GM12878 (cell line): Measurements from ENCODE around the gene ARHGAP1. TPM values are rescaled to one million over a fixed set of nuclear protein-coding genes. Genes with fewer than 3 reads are reported as not detected.

ENCODE experiments used
- ATAC-seq: fragments of 200-7000 bp; cut with Tn5 transposase; 3 replicates; pipeline ENCODE4 v1.9.1; 2020; ENCODE audit warnings: mild to moderate bottlenecking, moderate library complexity
- BruUV-seq: library from RNA; stranded (reverse); fragments of 400-500 nt; replicated peaks from 2 replicates; lab custom pipeline; 2021; lab: Mats Ljungman, UMichigan
- CTCF ChIA-PET: fragments of 300-600 bp; sonication (Branson Sonifier 250); formaldehyde crosslinking; extraction: SDS; loops from one replicate; lab custom pipeline; 2021; ENCODE audit warnings: inconsistent platforms; lab: Yijun Ruan, JAX
- POLR2A ChIA-PET: fragments of 350-600 bp; formaldehyde crosslinking; extraction: SDS; loops from one replicate; lab custom pipeline; 2021; ENCODE audit warnings: inconsistent platforms; lab: Charles Lee
- RAD21 ChIA-PET: fragments of 300-600 bp; sonication (Branson Sonifier 250); formaldehyde crosslinking; loops from one replicate; lab custom pipeline; 2023; ENCODE audit warnings: antibody characterized with exemption; ENCODE audit not compliant: unreplicated experiment; lab: Charles Lee
- SMC1A ChIA-PET: fragments of 300-600 bp; sonication (Branson Sonifier 250); formaldehyde crosslinking; loops from one replicate; lab custom pipeline; 2023; ENCODE audit not compliant: unreplicated experiment, uncharacterized antibody; lab: Charles Lee
- DNase-seq: peaks from one replicate; pipeline ENCODE4 v3.0.0-alpha.2; 2011; ENCODE audit warnings: low read depth, low spot score
- FAIRE-seq: peaks from 3 replicates; lab custom pipeline; 2011; peaks lifted over from hg19 to GRCh38; lab: Jason Lieb, UNC
- H2AFZ ChIP-seq: 2 replicates; pipeline ENCODE4 v1.6.0; 2011; ENCODE audit warnings: low read depth, low read length, control low read depth; ENCODE audit not compliant: control insufficient read depth
- H3K27ac ChIP-seq: 2 replicates; pipeline ENCODE4 v1.5.1; 2011; ENCODE audit warnings: control low read depth; ENCODE audit not compliant: control insufficient read depth, insufficient read depth
- H3K27me3 ChIP-seq, 2 experiments: replicated peaks in 1 of 2; 2 replicates each; pipeline versions ENCODE4 v1.6.0 to v1.6.1; 2011; ENCODE audit warnings: low read length in 1 of 2; ENCODE audit not compliant: control insufficient read depth in 2 of 2, insufficient read depth in 2 of 2
- H3K36me3 ChIP-seq, 2 experiments: 2 replicates each; pipeline ENCODE4 v1.5.1; 2011; ENCODE audit warnings: low read length in 1 of 2; ENCODE audit not compliant: control insufficient read depth in 2 of 2, insufficient read depth in 2 of 2
- H3K4me1 ChIP-seq: 2 replicates; pipeline ENCODE4 v1.6.1; 2011; ENCODE audit warnings: mild to moderate bottlenecking, low read length, moderate library complexity, mixed read lengths; ENCODE audit not compliant: control insufficient read depth, insufficient read depth
- H3K4me2 ChIP-seq: 2 replicates; pipeline ENCODE4 v1.6.0; 2011; ENCODE audit warnings: control low read depth; ENCODE audit not compliant: control insufficient read depth, insufficient read depth
- H3K4me3 ChIP-seq: fragments of 200-600 bp; sonication (generic); 2 replicates; pipeline ENCODE4 v1.5.1; 2016
- H3K79me2 ChIP-seq: 2 replicates; pipeline ENCODE4 v1.6.0; 2011; ENCODE audit warnings: low read length; ENCODE audit not compliant: control insufficient read depth, insufficient read depth
- H3K9ac ChIP-seq: 2 replicates; pipeline ENCODE4 v1.8.0; 2011; ENCODE audit warnings: low read length, control low read depth, mixed read lengths; ENCODE audit not compliant: control insufficient read depth, insufficient read depth
- H3K9me3 ChIP-seq: replicated peaks from 3 replicates; pipeline ENCODE4 v1.5.1; 2011; ENCODE audit warnings: mild to moderate bottlenecking, low read length; ENCODE audit not compliant: control insufficient read depth, insufficient read depth
- H4K20me1 ChIP-seq: 2 replicates; pipeline ENCODE4 v1.6.0; 2011; ENCODE audit not compliant: control insufficient read depth, insufficient read depth
- BCL11A ChIP-seq: IDR thresholded peaks from 2 replicates; pipeline ENCODE4 v1.6.1; 2011; ENCODE audit warnings: low read depth, low read length
- CUX1 ChIP-seq: IDR thresholded peaks from 2 replicates; pipeline ENCODE4 v1.6.1; 2012; ENCODE audit warnings: improper control_type of control experiment, low read depth, low read length; ENCODE audit not compliant: insufficient replicate concordance
- PAX8 ChIP-seq: fragments of 450-650 bp; IDR thresholded peaks from 2 replicates; pipeline ENCODE4 v1.6.1; 2017; ENCODE audit warnings: mild to moderate bottlenecking, moderate library complexity
- PKNOX1 ChIP-seq: fragments of 450-650 bp; IDR thresholded peaks from 2 replicates; pipeline ENCODE4 v1.6.1; 2016; ENCODE audit warnings: mild to moderate bottlenecking
- RELA ChIP-seq: fragments of 450-650 bp; IDR thresholded peaks from 2 replicates; pipeline ENCODE4 v1.8.0; 2014; ENCODE audit warnings: borderline replicate concordance; ENCODE audit not compliant: partially characterized antibody
- STAT1 ChIP-seq: fragments of 450-650 bp; conservative IDR thresholded peaks from 2 replicates; pipeline ENCODE4 v1.6.1; 2014; ENCODE audit warnings: antibody characterized with exemption, mild to moderate bottlenecking
- TCF12 ChIP-seq: IDR thresholded peaks from 2 replicates; pipeline ENCODE4 v1.6.1; 2011; ENCODE audit warnings: low read depth, mild to moderate bottlenecking, low read length
- WGBS: methylation state at CpG from one replicate; pipeline ENCODE4 v1.1.6; 2016; ENCODE audit warnings: low lambda C conversion rate; ENCODE audit not compliant: insufficient replicate concordance, insufficient coverage; ENCODE audit errors: missing lambda C conversion rate; 5-methylcytosine and 5-hydroxymethylcytosine counted together
- in situ Hi-C: fragments of 300-500 bp; cut with MboI; formaldehyde crosslinking; loops from 9 replicates; pipeline ENCODE4 v1.14.3; 2018; ENCODE audit warnings: mixed read lengths
- intact Hi-C: fragments of 100-400 bp; cut with micrococcal nuclease; formaldehyde crosslinking; loops from one replicate; pipeline ENCODE4 v1.14.2; 2022; ENCODE audit not compliant: unreplicated experiment
- polyA plus RNA-seq, 11 experiments: library from polyadenylated mRNA; depleted of rRNA in 4 of 11; unstranded in 6 of 11; stranded (reverse) in 5 of 11; fragments of >200 nt; fragmentation: Nextera tagmentation in 4 of 11; fragmentation: Illumina TruSeq in 1 of 11; extraction: Ambion mirVana in 4 of 11; extraction: Trizol in 1 of 11; gene quantifications; 1 replicate in 1 of 11; 2 replicates in 10 of 11; pipeline versions ENCODE4 v1.2.1 to v1.2.3, GENCODE V29; 2011 to 2016; ENCODE audit warnings: inconsistent platforms in 2 of 11, missing spikeins in 2 of 11, low read depth in 1 of 11
- total RNA-seq, 4 experiments: library from RNA; depleted of rRNA in 3 of 4; stranded (reverse); fragments of >200 nt in 3 of 4; fragmentation: Illumina TruSeq in 1 of 4; extraction: Trizol in 1 of 4; gene quantifications; 2 replicates each; pipeline versions ENCODE4 v1.2.1 to v1.2.3, GENCODE V29; 2013 to 2021

The ARHGAP1 gene
- total and polyA plus RNA-seq, 10 of the 15 experiments (the other 5 are each of a cell fraction or from before 2014, with no cell fraction given), result 4.3 to 45.5 (median 23.2) TPM

GRCh38 chr11:46697723-46698122, 2.7 kb downstream of the ARHGAP1 start:
- Histone ChIP-seq H3K4me2 (no peak overlapping the region), H3K36me3 (peaks cover 7 to 10% of the 10 kb centered on the region in 2 experiments; a peak in 3 of 4 replicates), H4K20me1 (no peaks in the 10 kb centered on the region; the same call in 1 of the 2 replicates), H3K4me3 (no peak overlapping the region), H3K27me3 (no peaks in the 10 kb centered on the region), H3K9ac (no peak overlapping the region), H3K4me1 (peaks cover 4% of the 10 kb centered on the region), H3K9me3 (no peaks in the 10 kb centered on the region), H3K79me2 (peaks cover 26% of the 10 kb centered on the region), H3K27ac (no peak overlapping the region)
- ChIA-PET SMC1A (no interaction called here), CTCF (no interaction called here), RAD21 (interaction anchor here (1.1 kb wide), 1 partner anchor 679 kb away, joined by 3 read pairs; no protein-coding TSS in a partner anchor), POLR2A (interaction anchor here (1.2 kb wide), 1 partner anchor 8 kb away, joined by 3 read pairs; no protein-coding TSS in a partner anchor)
- intact Hi-C loops, result no loop called here
- FAIRE-seq, result no peak
- ATAC-seq, result no peak
- in situ Hi-C loops, result no loop called here
- DNase-seq, result no peak
- BruUV-seq, result no TSS peak
- no peak for TF ChIP-seq TCF12
- no peak for TF ChIP-seq BCL11A
- no peak for TF ChIP-seq RELA
- TF ChIP-seq PAX8, result no peak
- TF ChIP-seq STAT1, result no peak
- no peak for TF ChIP-seq CUX1
- TF ChIP-seq PKNOX1, result no peak
- TF ChIP-seq, all 136 proteins: peak for 0
- H2AFZ ChIP-seq, result no peak overlapping the region
- WGBS, result 69% methylated on average over 2 of the region's 2 CpGs
